Vagina (tissue), 2 donors: Measurements from ENCODE around the gene LCE7A.

Experiments
- POLR2A ChIP-seq, 2 donors: fragments of 450-650 bp; IDR thresholded peaks; one replicate each; pipeline ENCODE4 v1.6.1; 2017; ENCODE audit warnings: antibody characterized with exemption in 2 of 2, mild to moderate bottlenecking in 2 of 2, moderate library complexity in 2 of 2
- TF ChIP-seq, protein P1 (sequence below), 3 experiments: fragments of 450-650 bp in 2 of 3; fragments of 200-600 bp in 1 of 3; sonication (generic) in 1 of 3; IDR thresholded peaks; one replicate each; pipeline ENCODE4 v1.5.1; 2017 to 2019; ENCODE audit warnings: antibody characterized with exemption in 3 of 3, mild to moderate bottlenecking in 2 of 3, moderate library complexity in 2 of 3

DNA sequence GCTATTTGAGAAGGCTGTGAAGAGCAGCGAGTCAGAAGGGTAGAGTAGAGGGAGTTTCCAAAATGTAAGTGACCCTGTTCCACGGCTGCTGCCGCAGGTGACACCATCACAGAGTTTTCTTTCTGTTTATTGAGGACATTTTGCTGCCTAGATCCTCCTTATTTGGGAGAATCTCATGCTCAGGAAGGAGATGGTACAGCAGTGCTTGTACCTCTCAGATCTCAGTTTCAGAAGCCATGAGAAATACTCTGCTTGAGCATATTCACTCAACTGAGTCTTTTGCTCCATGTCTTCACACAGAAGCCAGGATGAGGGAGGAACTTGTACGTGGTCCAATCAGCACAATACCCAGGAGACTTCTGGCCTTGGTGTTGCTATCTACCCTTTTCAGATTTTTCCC lies 1.6 kb downstream of the LCE7A start:
- TF ChIP-seq, protein P1, sequence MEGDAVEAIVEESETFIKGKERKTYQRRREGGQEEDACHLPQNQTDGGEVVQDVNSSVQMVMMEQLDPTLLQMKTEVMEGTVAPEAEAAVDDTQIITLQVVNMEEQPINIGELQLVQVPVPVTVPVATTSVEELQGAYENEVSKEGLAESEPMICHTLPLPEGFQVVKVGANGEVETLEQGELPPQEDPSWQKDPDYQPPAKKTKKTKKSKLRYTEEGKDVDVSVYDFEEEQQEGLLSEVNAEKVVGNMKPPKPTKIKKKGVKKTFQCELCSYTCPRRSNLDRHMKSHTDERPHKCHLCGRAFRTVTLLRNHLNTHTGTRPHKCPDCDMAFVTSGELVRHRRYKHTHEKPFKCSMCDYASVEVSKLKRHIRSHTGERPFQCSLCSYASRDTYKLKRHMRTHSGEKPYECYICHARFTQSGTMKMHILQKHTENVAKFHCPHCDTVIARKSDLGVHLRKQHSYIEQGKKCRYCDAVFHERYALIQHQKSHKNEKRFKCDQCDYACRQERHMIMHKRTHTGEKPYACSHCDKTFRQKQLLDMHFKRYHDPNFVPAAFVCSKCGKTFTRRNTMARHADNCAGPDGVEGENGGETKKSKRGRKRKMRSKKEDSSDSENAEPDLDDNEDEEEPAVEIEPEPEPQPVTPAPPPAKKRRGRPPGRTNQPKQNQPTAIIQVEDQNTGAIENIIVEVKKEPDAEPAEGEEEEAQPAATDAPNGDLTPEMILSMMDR (IDR thresholded peaks at IDR 0.05) = no peak
- no peak for TF ChIP-seq POLR2A (IDR thresholded peaks at IDR 0.05)
